K562 (cell line): ENCODE results near the gene MACROD2. TPM values are rescaled to one million over a fixed set of nuclear protein-coding genes. Genes with fewer than 3 reads are reported as not detected.

Source experiments
- ATAC-seq: fragments of 200-7000 bp; cut with Tn5 transposase; 3 replicates; pipeline ENCODE4 v1.9.1; 2020; ENCODE audit warnings: moderate library complexity
- BruUV-seq: library from RNA; stranded (reverse); fragments of 400-500 nt; replicated peaks from 2 replicates; lab custom pipeline; 2021; lab: Mats Ljungman, UMichigan
- CTCF ChIA-PET: fragments of 300-600 bp; formaldehyde crosslinking; extraction: SDS; loops from one replicate; lab custom pipeline; 2021; ENCODE audit warnings: low intra/inter-chr PET ratio; lab: Yijun Ruan, JAX
- POLR2A ChIA-PET: fragments of 300-600, 350-650 bp; sonication (Branson Sonifier 250); formaldehyde crosslinking; extraction: SDS; loops from one replicate; lab custom pipeline; 2021; ENCODE audit warnings: antibody characterized with exemption, inconsistent platforms; lab: Yijun Ruan, JAX
- DNase-seq, 4 experiments: peaks; one replicate each; pipeline versions ENCODE4 v3.0.0 to v3.0.0-alpha.2; 2011 to 2018; ENCODE audit warnings: low spot score in 3 of 4, mixed read lengths in 3 of 4; ENCODE audit errors: extremely low read depth in 1 of 4
- FAIRE-seq: peaks from 2 replicates; lab custom pipeline; 2011; peaks lifted over from hg19 to GRCh38; lab: Jason Lieb, UNC
- H2AFZ ChIP-seq: 2 replicates; pipeline ENCODE4 v1.6.0; 2011; ENCODE audit warnings: low read depth, low read length, control low read depth, inconsistent platforms
- H3K27ac ChIP-seq: fragments of 200-600 bp; 3 replicates; pipeline ENCODE4 v1.8.0; 2011; ENCODE audit warnings: low read depth, mild to moderate bottlenecking, control low read depth, inconsistent platforms, low read length, moderate library complexity, mixed read lengths; ENCODE audit errors: extremely low read depth
- H3K27me3 ChIP-seq, 2 experiments: fragments of 300-600 bp in 1 of 2; 2 replicates in 1 of 2; 3 replicates in 1 of 2; pipeline versions ENCODE4 v1.6.0 to v1.8.0; 2011; ENCODE audit warnings: inconsistent platforms in 2 of 2, low read length in 2 of 2, mild to moderate bottlenecking in 1 of 2, mixed read lengths in 1 of 2, moderate library complexity in 1 of 2; ENCODE audit not compliant: control insufficient read depth in 2 of 2, insufficient read depth in 2 of 2
- H3K36me3 ChIP-seq: fragments of 300-600 bp; 3 replicates; pipeline ENCODE4 v1.8.0; 2011; ENCODE audit warnings: mild to moderate bottlenecking, low read length, inconsistent platforms; ENCODE audit not compliant: control insufficient read depth, insufficient read depth
- H3K4me1 ChIP-seq, 2 experiments: fragments of 200-600 bp in 1 of 2; replicated peaks in 1 of 2; 2 replicates in 1 of 2; 3 replicates in 1 of 2; pipeline versions ENCODE4 v1.5.1 to v1.8.0; 2011; ENCODE audit warnings: inconsistent platforms in 2 of 2, low read length in 2 of 2, mild to moderate bottlenecking in 1 of 2, mixed read lengths in 1 of 2, moderate library complexity in 1 of 2; ENCODE audit not compliant: control insufficient read depth in 2 of 2, insufficient read depth in 2 of 2
- H3K4me2 ChIP-seq: 2 replicates; pipeline ENCODE4 v1.6.1; 2011; ENCODE audit warnings: low read length, control low read depth, inconsistent platforms, mixed read lengths; ENCODE audit not compliant: insufficient read depth
- H3K4me3 ChIP-seq: fragments of 200-600 bp; sonication (generic), shearing (Covaris generic); 2 replicates; pipeline ENCODE4 v1.5.1; 2016; ENCODE audit warnings: control low read depth, inconsistent platforms
- H3K79me2 ChIP-seq: fragments of 200-600 bp; 3 replicates; pipeline ENCODE4 v1.8.0; 2011; ENCODE audit warnings: low read length, inconsistent platforms; ENCODE audit not compliant: control insufficient read depth, insufficient read depth
- H3K9ac ChIP-seq, 2 experiments: 2 replicates each; pipeline versions ENCODE4 v1.6.0 to v1.6.1; 2011; ENCODE audit warnings: low read depth in 2 of 2, low read length in 2 of 2, control low read depth in 1 of 2, inconsistent platforms in 1 of 2, mild to moderate bottlenecking in 1 of 2, mixed read lengths in 1 of 2; ENCODE audit not compliant: insufficient read depth in 1 of 2
- H3K9me1 ChIP-seq: one replicate; pipeline ENCODE4 v1.6.0; 2011; ENCODE audit warnings: inconsistent platforms, mild to moderate bottlenecking, low read length, moderate library complexity; ENCODE audit not compliant: control insufficient read depth, insufficient read depth
- H3K9me3 ChIP-seq: replicated peaks from 2 replicates; pipeline ENCODE4 v1.5.1; 2011; ENCODE audit warnings: low read depth, low read length, inconsistent platforms; ENCODE audit not compliant: control insufficient read depth, insufficient read depth
- H4K20me1 ChIP-seq: replicated peaks from 2 replicates; pipeline ENCODE4 v1.6.1; 2011; ENCODE audit warnings: low read length, inconsistent platforms, mixed read lengths; ENCODE audit not compliant: control insufficient read depth, insufficient read depth
- EWSR1 ChIP-seq: fragments of 450-650 bp; IDR thresholded peaks from 2 replicates; pipeline ENCODE4 v1.6.1; 2018; ENCODE audit warnings: borderline replicate concordance, mild to moderate bottlenecking, low read depth, moderate library complexity; ENCODE audit not compliant: partially characterized antibody
- ILF3 ChIP-seq: fragments of 450-650 bp; IDR thresholded peaks from 2 replicates; pipeline ENCODE4 v1.6.1; 2018; ENCODE audit warnings: antibody characterized with exemption, mild to moderate bottlenecking, moderate library complexity, borderline replicate concordance
- PRPF4 ChIP-seq: fragments of 200-400 bp; formaldehyde crosslinking; IDR thresholded peaks from one replicate; pipeline ENCODE4 v1.6.1; 2017; ENCODE audit warnings: low read length, low read depth, mild to moderate bottlenecking; ENCODE audit not compliant: insufficient read depth, poor library complexity, severe bottlenecking
- PTRF ChIP-seq: fragments of 450-650 bp; IDR thresholded peaks from 2 replicates; pipeline ENCODE4 v1.6.1; 2016; ENCODE audit warnings: mild to moderate bottlenecking, missing genetic modification characterization, missing compliant biosample characterization
- RHOXF2B ChIP-seq: fragments of 250-450 bp; sonication (Bioruptor Pico); conservative IDR thresholded peaks from 2 replicates; pipeline ENCODE4 v1.5.1; 2021
- ZNF224 ChIP-seq: sonication (generic); formaldehyde crosslinking; IDR thresholded peaks from 2 replicates; pipeline ENCODE4 v1.8.0; 2022; ENCODE audit warnings: mild to moderate bottlenecking, missing genetic modification reagents
- WGBS: fragments of 100-300 bp; shearing (Covaris generic); methylation state at CpG from one replicate; pipeline ENCODE4 v1.1.6; 2016; ENCODE audit warnings: low coverage, mixed read lengths; ENCODE audit not compliant: insufficient coverage; ENCODE audit errors: missing lambda C conversion rate; 5-methylcytosine and 5-hydroxymethylcytosine counted together
- in situ Hi-C: fragments of 300-500 bp; cut with MboI; formaldehyde crosslinking; loops from 4 replicates; pipeline ENCODE4 v1.15.0; 2018; ENCODE audit warnings: inconsistent platforms, mixed read lengths
- intact Hi-C: fragments of 100-400 bp; cut with micrococcal nuclease; formaldehyde crosslinking; loops from 2 replicates; pipeline ENCODE4 v1.14.2; 2022
- polyA plus RNA-seq, 8 experiments: library from polyadenylated mRNA; depleted of rRNA in 4 of 8; stranded (reverse) in 5 of 8; unstranded in 3 of 8; fragments of >200 nt; fragmentation: Nextera tagmentation in 2 of 8; fragmentation: Illumina TruSeq in 1 of 8; extraction: Ambion mirVana in 2 of 8; extraction: Trizol in 1 of 8; gene quantifications; 2 replicates each; pipeline versions ENCODE4 v1.2.1 to v1.2.3, GENCODE V29; 2011 to 2014; ENCODE audit warnings: inconsistent platforms in 1 of 8, missing spikeins in 1 of 8
- total RNA-seq, 7 experiments: library from RNA; depleted of rRNA in 6 of 7; stranded (reverse); fragments of >200 nt in 6 of 7; fragmentation: Illumina TruSeq in 2 of 7; extraction: Trizol in 2 of 7; gene quantifications; 2 replicates each; pipeline versions ENCODE4 v1.2.1 to v1.2.3, GENCODE V29; 2011 to 2021; ENCODE audit warnings: low replicate concordance in 1 of 7
- TF ChIP-seq, protein P1 (sequence below), 2 experiments: fragments of 450-650 bp in 1 of 2; sonication (generic) in 1 of 2; formaldehyde crosslinking in 1 of 2; IDR thresholded peaks; 2 replicates each; pipeline versions ENCODE4 v1.7.1 to v1.9.0; 2016 to 2022; ENCODE audit warnings: inconsistent platforms in 1 of 2, mild to moderate bottlenecking in 1 of 2, missing genetic modification reagents in 1 of 2
- TF ChIP-seq, protein P2 (sequence below): sonication (generic); formaldehyde crosslinking; IDR thresholded peaks from 2 replicates; pipeline ENCODE4 v1.8.1; 2023; ENCODE audit warnings: mild to moderate bottlenecking, missing genetic modification reagents

MACROD2 gene
- total and polyA plus RNA-seq, 9 of the 15 experiments (the other 6 are each of a cell fraction or from before 2014, with no cell fraction given): not detected

DNA sequence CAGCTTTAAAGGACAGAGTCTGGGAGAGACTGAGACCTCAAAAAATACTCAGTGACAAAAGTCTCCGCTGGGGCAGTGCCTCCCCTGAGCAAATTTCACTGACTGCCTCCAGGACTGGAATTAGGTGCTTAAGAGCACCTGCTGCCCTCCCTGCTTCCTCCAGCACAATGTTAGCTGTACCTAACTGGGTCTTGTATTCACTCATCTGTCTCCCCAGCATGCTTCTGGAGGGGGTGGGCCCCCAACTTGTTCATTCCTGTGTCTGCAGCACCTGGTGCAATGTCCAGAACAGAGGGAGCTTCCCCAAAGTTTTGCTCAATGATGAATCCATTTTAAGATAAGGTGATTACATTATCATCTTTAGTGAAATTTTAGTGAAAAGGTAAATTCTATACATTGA lies 1927.2 kb downstream of the MACROD2 start:
- Histone ChIP-seq H3K9ac (no peak overlapping the region), H3K9me3 (no peaks in the 10 kb centered on the region), H3K9me1 (no peaks in the 10 kb centered on the region), H3K4me2 (no peak overlapping the region), H4K20me1 (no peaks in the 10 kb centered on the region), H2AFZ (no peak overlapping the region), H3K79me2 (no peaks in the 10 kb centered on the region), H3K4me1 (no peaks in the 10 kb centered on the region), H3K27ac (no peak overlapping the region), H3K36me3 (no peaks in the 10 kb centered on the region), H3K4me3 (no peak overlapping the region), H3K27me3 (no peaks in the 10 kb centered on the region)
- DNase-seq (no peak), ATAC-seq (no peak), FAIRE-seq (no peak)
- CTCF ChIA-PET: no interaction called here
- 0% methylated on average over 1 of the region's 1 CpG for WGBS
- intact Hi-C loops (no loop called here), in situ Hi-C loops (no loop called here)
- no TSS peak for BruUV-seq
- TF ChIP-seq, protein P1, sequence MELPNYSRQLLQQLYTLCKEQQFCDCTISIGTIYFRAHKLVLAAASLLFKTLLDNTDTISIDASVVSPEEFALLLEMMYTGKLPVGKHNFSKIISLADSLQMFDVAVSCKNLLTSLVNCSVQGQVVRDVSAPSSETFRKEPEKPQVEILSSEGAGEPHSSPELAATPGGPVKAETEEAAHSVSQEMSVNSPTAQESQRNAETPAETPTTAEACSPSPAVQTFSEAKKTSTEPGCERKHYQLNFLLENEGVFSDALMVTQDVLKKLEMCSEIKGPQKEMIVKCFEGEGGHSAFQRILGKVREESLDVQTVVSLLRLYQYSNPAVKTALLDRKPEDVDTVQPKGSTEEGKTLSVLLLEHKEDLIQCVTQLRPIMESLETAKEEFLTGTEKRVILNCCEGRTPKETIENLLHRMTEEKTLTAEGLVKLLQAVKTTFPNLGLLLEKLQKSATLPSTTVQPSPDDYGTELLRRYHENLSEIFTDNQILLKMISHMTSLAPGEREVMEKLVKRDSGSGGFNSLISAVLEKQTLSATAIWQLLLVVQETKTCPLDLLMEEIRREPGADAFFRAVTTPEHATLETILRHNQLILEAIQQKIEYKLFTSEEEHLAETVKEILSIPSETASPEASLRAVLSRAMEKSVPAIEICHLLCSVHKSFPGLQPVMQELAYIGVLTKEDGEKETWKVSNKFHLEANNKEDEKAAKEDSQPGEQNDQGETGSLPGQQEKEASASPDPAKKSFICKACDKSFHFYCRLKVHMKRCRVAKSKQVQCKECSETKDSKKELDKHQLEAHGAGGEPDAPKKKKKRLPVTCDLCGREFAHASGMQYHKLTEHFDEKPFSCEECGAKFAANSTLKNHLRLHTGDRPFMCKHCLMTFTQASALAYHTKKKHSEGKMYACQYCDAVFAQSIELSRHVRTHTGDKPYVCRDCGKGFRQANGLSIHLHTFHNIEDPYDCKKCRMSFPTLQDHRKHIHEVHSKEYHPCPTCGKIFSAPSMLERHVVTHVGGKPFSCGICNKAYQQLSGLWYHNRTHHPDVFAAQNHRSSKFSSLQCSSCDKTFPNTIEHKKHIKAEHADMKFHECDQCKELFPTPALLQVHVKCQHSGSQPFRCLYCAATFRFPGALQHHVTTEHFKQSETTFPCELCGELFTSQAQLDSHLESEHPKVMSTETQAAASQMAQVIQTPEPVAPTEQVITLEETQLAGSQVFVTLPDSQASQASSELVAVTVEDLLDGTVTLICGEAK (IDR thresholded peaks at IDR 0.05): no peak
- TF ChIP-seq, protein P1 (CRISPR knock-in tag; IDR thresholded peaks at IDR 0.05): no peak
- TF ChIP-seq RHOXF2B (CRISPR knock-in tag) (no peak), PRPF4 (no peak), ZNF224 (CRISPR knock-in tag) (no peak), EWSR1 (no peak), ILF3 (no peak), PTRF (no peak)
- TF ChIP-seq, protein P2, sequence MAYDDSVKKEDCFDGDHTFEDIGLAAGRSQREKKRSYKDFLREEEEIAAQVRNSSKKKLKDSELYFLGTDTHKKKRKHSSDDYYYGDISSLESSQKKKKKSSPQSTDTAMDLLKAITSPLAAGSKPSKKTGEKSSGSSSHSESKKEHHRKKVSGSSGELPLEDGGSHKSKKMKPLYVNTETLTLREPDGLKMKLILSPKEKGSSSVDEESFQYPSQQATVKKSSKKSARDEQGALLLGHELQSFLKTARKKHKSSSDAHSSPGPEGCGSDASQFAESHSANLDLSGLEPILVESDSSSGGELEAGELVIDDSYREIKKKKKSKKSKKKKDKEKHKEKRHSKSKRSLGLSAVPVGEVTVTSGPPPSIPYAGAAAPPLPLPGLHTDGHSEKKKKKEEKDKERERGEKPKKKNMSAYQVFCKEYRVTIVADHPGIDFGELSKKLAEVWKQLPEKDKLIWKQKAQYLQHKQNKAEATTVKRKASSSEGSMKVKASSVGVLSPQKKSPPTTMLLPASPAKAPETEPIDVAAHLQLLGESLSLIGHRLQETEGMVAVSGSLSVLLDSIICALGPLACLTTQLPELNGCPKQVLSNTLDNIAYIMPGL (CRISPR knock-in tag): no peak
- POLR2A ChIA-PET: no interaction called here
